ENCODE data around the gene TAPBPL. TPM values are rescaled to one million over a fixed set of nuclear protein-coding genes. Genes with fewer than 3 reads are reported as not detected.
"Not testable (repeated sequence)": the region's sequence is repeated elsewhere in the genome, so short reads cannot be mapped to it uniquely, and the experiment has no call there.

Gene TAPBPL, protein sequence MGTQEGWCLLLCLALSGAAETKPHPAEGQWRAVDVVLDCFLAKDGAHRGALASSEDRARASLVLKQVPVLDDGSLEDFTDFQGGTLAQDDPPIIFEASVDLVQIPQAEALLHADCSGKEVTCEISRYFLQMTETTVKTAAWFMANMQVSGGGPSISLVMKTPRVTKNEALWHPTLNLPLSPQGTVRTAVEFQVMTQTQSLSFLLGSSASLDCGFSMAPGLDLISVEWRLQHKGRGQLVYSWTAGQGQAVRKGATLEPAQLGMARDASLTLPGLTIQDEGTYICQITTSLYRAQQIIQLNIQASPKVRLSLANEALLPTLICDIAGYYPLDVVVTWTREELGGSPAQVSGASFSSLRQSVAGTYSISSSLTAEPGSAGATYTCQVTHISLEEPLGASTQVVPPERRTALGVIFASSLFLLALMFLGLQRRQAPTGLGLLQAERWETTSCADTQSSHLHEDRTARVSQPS
- total RNA-seq (2014; rRNA removed; shearing (Covaris generic)) = 15.4 and 18.9 TPM in 2 replicates

DNA sequence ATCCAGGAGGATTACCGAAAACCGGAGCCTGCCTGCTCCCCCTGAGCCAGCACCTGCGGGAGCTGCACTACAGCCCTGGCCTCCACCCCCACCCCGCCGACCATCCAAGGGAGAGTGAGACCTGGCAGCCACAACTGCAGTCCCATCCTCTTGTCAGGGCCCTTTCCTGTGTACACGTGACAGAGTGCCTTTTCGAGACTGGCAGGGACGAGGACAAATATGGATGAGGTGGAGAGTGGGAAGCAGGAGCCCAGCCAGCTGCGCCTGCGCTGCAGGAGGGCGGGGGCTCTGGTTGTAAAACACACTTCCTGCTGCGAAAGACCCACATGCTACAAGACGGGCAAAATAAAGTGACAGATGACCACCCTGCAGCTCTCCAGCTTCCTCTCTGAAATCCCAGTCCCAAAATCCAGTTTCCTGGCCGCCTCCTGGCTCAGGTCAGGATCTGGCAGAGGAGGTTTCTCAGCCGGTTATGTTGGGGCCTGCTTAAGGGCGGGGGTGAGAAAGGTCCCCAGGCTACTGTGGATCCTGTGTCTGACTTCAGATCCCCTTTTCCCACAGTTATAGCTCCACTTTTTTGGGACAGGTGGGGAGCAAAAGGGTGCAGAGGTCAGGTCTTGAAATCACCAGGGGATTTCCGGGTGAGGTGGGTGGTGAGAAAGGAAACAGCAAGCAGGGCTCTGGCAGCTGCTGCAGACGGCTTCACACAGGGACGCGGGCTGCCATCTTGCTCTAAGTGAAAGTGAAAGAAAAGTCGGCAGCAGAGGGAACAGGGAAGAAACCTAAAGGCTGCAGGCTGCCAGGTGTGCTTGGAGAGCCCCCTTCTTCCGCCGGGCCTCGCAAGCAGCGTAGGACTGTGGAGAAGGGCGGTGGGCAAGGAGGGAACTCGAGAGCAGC is at the start of gene TAPBPL:
TSS of gene TAPBPL (plus strand) at position 695 of the 897 bp plus-strand sequence. CDS start 207 bp downstream, outside the sequence.
- peak; percentile 83 for DNase-seq (ENCODE audit: low read depth)

DNA sequence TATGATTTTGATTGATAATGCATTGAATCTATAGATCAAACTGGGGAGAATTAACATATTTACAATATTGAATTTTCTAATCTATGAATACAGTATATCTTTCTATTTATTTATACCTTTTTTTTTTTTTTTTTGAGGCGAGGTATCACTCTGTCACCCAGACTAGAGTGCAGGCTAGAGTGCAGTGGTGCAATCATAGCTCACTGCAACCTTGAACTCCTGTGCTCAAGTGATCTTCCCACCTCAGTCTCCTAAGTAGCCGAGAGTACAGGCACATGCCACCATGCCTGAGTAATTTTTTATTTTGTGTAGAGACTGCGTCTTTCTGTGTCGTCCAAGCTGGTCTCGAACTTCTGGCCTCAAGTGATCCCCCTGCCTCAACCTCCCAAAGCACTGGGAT is 47.5 kb upstream of the TAPBPL start:
- no peak for DNase-seq (ENCODE audit: low read depth)

DNA sequence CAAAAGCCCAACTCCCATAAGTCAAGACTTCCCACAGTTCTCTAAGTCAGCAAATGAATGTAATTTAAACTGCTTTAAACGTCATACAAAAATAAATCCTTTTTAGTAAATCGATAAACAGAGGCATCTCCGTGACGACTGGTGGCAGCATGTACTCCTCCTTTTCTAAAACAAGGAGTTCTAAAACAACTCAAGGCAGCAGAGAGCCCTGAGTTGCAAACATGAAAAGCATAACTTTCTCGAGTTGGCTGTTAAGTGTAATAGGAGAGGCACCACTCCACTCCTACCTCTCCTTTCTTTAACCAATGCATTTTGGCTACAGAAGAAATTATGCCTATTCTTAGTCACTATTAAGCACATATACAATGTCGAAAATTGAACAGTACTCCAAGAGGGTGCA is 45.9 kb upstream of the TAPBPL start:
- DNase-seq (ENCODE audit: low read depth) = no peak

DNA sequence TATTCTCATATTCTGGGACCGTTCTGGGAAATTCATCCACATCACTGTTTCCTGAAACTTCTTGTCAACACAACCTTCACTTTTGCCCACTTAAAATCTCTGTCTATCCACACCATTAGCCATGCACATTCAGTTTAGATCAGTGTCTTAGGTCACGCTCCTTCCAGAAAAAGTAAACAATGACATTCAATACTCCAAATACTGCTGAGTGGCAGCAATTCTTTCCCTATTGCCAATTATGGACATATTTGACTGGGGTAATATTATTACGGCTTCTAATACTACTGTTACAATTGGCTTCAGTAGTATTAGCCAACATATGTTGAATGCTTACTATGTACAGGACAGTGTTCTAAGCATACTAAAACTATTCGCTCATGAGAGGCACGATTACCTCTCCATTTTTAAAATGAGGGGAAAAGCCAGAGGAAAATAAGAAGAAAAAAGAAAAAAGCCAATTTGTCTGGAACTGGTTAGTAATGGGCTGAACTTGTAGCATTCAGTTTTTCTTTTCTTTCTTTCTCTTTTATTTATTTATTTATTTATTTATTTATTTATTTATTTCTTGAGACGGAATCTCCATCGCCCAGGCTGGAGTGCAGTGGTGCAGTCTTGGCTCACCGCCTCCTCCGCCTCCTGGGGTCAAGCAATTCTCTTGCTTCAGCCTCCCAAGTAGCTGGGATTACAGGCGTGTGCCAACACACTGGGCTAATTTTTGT is 44.4 kb upstream of the TAPBPL start:
- DNase-seq (ENCODE audit: low read depth) = no peak

DNA sequence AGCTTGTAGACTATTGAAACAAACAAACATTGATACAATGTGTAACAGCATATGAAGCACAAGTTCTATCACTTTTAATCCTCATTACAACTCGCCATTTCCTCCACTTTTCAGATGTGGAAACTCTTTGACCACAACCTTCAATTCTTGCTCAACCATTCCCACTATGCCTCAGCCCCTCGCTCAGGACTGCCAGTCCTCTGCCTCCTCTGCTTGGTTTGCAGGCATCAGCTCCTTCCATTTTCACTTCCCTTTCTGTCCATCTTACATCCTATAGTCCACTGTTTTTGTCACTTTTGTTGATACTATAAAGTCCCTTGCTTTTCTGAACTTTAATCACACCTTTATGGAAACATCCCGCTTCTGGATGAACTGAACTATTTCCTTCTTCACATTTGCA is 35.2 kb upstream of the TAPBPL start:
- no peak for DNase-seq (ENCODE audit: low read depth)

DNA sequence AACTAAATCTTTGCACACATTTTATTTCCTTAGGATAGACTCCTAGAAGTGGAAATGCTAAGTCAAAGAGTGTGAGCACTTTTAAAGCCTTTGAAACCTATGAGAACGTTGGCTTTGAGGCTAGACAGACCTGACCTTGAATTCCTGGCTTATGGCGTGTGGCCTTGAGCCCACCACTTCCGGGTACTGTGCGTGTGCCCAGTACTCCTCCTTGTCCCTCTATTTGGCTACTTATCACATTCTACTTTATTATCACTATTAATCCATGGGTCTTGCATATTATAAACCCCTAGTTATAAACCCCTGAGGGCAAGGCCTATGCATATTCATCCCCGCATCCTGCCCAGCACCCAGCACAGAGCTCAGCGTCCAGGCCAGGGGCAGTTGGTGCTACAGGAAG is 33.0 kb upstream of the TAPBPL start:
- DNase-seq (ENCODE audit: low read depth) = no peak

DNA sequence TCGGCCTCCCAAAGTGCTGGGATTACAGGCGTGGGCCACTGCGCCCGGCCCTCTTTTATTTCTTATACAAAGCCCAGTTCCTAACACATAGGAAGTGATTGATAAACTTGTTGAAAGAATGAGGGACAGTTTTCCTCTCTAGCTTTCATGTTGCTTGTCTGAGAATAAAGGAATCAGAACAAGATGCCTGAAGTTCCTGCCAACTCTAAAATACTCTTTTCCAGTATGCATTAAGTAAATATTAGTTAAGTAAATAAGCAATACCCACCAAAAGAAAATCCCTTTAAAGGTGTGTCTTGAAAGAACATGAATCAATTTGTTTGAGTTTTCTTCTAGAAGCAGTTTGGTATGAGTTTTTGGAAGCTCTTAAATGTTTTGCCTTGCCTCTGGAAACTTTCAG is 31.5 kb upstream of the TAPBPL start:
- DNase-seq (ENCODE audit: low read depth) = no peak

DNA sequence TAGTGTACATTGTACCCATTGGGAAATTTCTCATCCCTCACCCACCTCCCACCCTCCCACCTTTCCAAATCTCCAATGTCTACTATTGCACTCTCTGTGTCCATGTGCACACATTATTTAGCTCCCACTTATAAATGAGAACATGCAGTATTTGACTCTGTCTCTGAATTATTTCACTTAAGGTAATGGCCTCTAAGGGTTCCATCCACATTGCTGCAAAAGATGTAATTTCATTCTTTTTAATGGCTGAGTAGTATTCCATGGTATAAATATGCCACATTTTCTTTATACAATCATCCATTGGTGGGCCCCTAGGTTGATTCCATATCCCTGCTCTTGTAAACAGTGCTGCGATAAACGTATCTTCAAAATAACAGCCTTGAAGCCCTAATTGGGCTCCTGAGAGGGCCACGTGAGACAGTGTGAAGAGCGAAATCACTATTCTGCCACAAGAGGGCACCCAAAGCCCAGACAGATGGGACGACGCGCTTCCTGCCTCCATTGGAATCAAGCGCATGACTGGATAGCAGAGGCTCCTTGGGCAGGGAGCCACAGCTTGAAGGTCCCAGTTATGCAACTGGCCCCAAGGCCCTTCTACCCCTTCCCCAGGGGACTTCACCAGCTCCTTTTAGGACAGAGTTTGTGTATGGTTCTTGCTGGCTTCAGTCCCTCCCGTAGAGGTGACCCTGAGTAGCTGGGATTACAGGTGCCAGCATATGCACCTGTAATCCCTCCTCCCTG is 28.4 kb upstream of the TAPBPL start:
- DNase-seq (ENCODE audit: low read depth) = peak; percentile 84

DNA sequence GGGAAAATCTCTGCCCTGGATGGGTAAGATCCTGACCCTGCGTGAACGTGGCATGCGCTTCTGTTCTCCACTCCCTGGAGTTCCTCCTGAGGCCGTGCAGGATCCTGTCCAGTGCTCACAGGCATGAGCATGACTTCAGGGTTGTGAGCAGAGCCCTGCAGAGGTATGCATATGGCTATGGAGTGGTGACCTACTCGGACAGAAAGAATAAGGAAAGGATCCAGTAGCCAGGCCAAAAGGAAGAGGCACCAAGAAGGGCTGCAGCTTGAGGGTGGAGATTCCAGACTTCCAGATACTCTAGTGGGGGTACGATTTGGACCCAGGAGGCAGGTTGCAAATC is 27.9 kb upstream of the TAPBPL start:
- no peak for DNase-seq (ENCODE audit: low read depth)

DNA sequence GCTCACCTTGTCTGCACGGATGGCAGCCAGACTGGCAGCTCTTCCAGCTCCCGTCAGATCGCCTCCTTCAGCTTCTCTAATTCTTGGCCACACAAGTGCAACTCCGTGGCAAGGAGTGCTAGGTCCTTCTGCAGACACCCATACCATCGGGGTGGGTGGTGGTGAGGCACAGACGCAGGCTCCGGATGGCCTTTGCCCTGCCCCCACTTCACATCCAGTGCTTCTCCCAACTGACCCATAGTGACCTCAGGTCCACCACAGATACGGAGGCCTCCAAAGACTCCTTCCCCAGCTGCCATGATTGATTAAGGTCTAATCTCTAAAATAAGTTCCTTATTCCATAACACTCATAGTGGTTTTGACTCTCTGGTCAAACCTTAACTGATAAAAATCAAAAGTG is 27.0 kb upstream of the TAPBPL start:
- no peak for DNase-seq (ENCODE audit: low read depth)

DNA sequence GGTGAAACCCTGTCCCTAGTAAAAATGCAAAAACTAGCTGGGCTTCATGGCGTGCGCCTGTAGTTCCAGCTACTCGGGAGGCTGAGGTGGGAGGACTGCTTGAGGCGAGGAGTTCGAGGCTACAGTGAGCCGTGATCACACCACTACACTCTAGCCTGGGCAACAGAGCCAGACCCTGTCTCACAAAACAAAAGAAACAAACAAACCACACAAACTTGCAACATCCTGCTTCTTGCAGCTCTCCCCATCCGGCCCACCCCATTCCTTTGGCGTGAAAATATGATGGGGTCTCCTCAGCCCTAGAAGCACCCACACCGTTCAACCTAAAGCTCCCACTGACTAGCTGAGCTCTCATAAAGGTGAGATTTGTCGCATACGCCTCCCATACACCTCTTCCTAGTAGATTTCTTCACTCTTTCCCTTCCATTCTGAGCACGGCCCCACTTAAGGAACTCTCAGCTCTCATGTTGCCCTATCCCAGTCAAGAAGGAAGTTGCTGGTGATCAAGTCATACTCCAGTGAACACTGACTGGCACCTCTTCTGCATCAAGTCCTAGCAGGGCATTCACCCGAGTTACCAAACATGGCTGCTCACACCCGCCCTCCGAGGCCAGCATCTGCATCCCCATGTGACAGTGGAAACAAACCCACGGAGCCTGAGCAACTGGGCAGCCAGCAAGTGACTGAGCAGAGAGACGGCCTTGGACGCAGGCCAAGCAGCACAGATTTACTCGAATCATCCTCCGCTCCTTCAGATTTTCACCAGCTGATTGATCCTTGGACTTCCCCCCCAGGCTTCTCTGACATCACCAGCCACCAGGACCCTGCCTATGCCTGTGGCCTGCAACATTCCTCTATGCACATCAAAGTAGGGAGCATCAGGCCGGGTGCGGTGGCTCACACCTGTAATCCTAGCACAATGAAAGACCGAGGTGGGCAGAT is 26.0 kb upstream of the TAPBPL start:
- DNase-seq (ENCODE audit: low read depth) = no peak

DNA sequence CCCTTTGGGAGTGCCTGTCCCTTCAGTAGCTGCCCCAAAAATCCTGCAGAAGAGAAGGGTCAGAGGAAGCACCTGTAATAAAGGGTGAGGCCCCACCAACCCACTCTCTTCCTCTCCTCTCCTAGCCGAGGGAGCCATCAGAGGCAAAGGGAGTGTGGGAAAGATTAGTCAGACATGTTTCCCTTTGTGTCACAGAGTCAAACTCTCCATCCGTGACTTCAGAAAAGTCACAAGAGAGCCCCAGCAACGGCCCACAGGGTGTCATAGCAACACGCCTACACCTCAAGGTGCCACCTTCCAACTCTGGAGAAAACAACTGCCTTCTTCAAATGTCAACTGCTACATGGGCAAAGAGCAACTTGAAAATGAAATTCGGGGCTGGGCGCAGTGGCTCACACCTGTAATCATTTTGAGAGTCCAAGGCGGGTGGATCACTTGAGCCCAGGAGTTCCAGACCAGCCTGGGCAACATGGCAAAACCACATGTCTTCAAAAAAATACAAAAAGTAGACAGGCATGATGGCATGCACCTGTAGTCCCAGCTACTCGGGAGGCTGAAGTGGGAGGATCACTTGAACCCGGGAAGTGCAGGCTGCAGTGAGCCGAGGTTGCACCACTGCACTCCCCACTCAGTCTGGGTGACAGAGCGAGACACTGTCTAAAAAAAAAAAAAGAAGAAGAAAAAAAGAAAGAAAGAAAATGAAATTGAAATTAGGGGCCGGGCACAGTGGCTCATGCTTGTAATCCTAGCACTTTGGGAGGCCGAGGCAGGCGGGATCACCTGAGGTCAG is 24.8 kb upstream of the TAPBPL start:
- no peak for DNase-seq (ENCODE audit: low read depth)

DNA sequence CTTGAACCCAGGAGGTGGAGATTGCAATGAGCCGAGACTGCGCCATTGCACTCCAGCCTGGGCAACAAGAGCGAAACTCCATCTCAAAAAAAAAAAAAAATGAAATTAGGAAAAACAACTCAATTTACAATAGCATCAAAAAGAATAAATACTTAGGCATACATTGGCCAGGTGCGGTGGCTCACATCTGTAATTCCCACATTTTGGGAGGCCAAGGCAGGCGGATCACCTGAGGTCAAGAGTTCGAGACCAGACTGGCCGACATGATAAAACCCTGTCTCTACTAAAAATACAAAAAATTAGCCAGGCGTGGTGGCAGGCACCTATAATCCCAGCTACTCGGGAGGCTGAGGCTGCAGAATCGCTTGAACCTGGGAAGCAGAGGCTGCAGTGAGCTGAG is 24.0 kb upstream of the TAPBPL start:
- DNase-seq (ENCODE audit: low read depth) = not testable (repeated sequence)

DNA sequence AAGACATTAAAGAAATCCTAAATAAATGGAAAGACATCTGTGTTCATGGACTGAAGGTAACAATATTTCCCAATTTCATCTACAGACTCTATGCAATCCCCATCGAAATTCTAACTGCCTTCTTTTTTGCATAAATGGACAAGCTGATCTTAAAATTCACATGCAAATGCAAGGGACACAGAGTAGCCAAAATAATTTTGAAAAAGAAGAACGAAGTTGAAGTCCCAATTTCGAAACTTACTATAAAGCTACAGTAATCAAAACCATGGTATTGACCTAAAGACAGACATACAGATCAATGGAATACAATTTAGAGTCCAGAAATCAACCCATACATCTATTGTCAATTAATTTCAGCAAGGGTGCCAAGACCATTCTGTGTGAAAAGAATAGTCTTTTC is 23.5 kb upstream of the TAPBPL start:
- no peak for DNase-seq (ENCODE audit: low read depth)

DNA sequence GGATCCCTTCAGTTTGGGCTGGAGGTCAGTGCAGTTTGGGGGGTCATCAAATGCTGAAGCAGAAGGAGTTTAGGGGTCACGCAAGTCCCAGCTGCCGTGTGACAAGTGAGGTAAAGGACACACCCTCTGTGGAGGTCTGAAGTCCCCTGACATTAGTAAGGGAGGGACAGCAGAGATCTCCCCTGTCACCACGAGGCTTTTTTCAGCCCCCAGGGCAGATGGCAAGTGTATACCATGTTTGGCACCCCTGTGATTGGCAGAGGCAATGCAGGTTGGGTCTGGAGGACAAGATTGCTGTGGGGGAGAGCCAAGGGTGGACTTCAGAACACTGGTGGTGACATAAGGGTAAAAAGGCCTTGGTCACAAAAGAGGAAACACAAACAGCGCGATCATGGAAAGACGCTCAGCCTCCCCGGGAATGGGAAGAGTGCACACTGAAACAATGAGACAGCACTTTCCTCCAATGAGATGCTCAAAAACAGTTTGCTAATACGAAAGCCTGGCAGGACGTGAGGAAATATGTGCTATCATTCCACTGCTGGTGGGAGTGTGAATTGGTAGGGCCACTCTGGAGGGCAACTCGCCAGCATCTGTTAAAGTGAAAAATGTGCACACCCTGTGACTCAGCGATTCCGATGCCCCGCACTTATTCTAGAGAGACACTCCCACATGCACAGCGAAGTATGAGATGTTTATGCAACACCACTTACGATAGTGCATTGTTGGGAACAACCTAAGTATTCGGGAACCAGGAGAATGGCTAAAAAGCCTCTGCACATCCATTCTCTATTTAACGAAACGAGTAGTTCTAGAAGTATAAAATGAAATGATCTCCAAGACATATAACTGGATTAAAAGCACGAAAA is 21.5 kb upstream of the TAPBPL start:
- DNase-seq (ENCODE audit: low read depth) = peak; percentile 96

DNA sequence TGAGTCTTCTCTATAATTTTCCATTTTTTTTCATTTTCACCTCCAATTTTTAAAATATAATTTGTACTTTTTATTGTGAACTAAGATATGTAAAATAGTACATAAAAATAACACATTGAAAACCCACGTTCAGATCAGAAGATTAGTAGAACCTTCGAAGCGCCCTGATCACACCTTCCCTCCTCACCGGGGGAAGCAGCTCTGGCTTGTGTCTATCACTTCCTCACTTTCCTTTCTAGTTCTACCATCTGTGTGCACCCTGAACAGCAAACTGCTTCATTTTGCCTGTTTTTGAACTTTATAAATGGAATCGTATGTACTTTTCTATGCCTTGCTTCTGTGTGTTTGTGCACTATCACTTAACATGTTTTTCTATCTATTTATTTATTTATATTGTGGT is 18.9 kb upstream of the TAPBPL start:
- DNase-seq (ENCODE audit: low read depth) = no peak

DNA sequence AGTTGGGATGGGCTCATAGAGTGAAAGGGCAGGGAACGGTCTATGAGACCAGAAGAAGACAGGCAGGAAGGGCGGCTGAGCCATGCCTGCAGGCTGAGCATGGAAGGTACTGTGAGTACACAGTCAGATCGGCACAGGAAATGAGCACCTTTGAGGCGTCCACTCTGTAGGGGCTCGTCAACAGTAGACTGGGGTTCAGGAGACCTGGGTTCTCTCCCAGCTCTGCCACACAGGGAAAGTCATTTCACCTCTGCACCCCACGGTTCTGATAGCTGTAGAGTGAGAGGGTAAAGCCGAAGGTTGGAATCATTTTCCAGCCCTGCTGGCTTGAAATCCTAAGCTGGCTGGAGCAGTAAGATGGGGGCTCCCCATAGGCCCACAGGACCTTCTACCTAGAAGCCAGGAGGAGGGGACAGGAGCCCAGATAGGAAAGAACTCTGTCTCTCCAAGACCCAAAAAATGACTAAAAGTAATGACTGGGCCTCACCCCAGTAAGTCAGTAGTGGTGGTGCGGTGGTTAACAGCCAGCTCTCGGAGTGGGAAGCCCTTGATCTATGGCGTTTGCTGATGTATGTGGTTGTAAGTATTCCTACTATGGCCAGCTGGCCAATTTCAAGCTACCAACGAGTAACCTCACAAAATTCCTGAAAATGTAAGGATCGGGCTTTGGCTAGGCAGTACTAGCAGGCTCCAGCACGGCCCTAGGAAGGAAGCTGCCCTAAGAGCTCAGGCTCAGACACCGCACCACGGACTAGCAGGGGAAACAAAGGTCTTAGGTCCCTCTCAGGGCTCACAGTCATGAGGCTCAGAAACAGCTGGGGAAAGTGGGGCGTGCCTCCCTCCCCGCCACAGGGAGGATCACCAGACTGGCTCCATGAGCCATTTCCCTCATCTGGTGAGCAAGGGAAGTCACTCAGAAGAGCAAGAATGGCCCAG is 17.4 kb upstream of the TAPBPL start:
- DNase-seq (ENCODE audit: low read depth) = no peak

Measured in RPMI7951 (cell line).